Neural cell (in vitro differentiated cells): ENCODE results near the gene PLCB1. TPM values are rescaled to one million over a fixed set of nuclear protein-coding genes. Genes with fewer than 3 reads are reported as not detected.

Experiments
- H2AFZ ChIP-seq: fragments of 200-600, 300-800 bp; sonication (generic), shearing (Covaris generic); 2 replicates; pipeline ENCODE4 v1.6.0; 2014; ENCODE audit warnings: low read depth, mild to moderate bottlenecking, antibody characterized with exemption, low read length, moderate library complexity
- H3F3A ChIP-seq: fragments of 200-600 bp; shearing (Covaris generic); 2 replicates; pipeline ENCODE4 v1.6.1; 2016; ENCODE audit warnings: mild to moderate bottlenecking, moderate library complexity, mixed read lengths, antibody characterized with exemption, low read length; ENCODE audit not compliant: insufficient read depth, poor library complexity, severe bottlenecking
- H3K27ac ChIP-seq: fragments of 200-600, 300-800 bp; sonication (generic), shearing (Covaris generic); 2 replicates; pipeline ENCODE4 v1.5.1; 2014; ENCODE audit warnings: mild to moderate bottlenecking, low read length, moderate library complexity
- H3K27me3 ChIP-seq: fragments of 300-800, 200-600 bp; sonication (generic), shearing (Covaris generic); 2 replicates; pipeline ENCODE4 v1.6.0; 2014; ENCODE audit warnings: mild to moderate bottlenecking, low read depth, low read length, moderate library complexity; ENCODE audit not compliant: insufficient read depth
- H3K36me3 ChIP-seq: fragments of 300-800, 200-600 bp; sonication (generic), shearing (Covaris generic); 2 replicates; pipeline ENCODE4 v1.5.1; 2014; ENCODE audit warnings: mild to moderate bottlenecking, antibody characterized with exemption, low read length, moderate library complexity; ENCODE audit not compliant: insufficient read depth
- H3K4me2 ChIP-seq: fragments of 300-800, 200-600 bp; sonication (generic), shearing (Covaris generic); 2 replicates; pipeline ENCODE4 v1.6.0; 2014; ENCODE audit warnings: mild to moderate bottlenecking, low read length
- H3K4me3 ChIP-seq: fragments of 300-800, 200-600 bp; sonication (generic), shearing (Covaris generic); 2 replicates; pipeline ENCODE4 v1.5.1; 2014; ENCODE audit warnings: mild to moderate bottlenecking, low read length, moderate library complexity
- H3K79me2 ChIP-seq: fragments of 200-600 bp; shearing (Covaris generic); replicated peaks from 2 replicates; pipeline ENCODE4 v1.6.0; 2014; ENCODE audit warnings: mild to moderate bottlenecking, low read length, moderate library complexity; ENCODE audit not compliant: insufficient read depth
- H3K9ac ChIP-seq: fragments of 300-800, 200-600 bp; sonication (generic), shearing (Covaris generic); 2 replicates; pipeline ENCODE4 v1.6.1; 2016; ENCODE audit warnings: mild to moderate bottlenecking, low read length, mixed read lengths
- H3K9me2 ChIP-seq: fragments of 200-600 bp; shearing (Covaris generic); 2 replicates; pipeline ENCODE4 v1.6.1; 2016; ENCODE audit warnings: mild to moderate bottlenecking, low read length, mixed read lengths; ENCODE audit not compliant: insufficient read depth
- H3K9me3 ChIP-seq: fragments of 200-600, 300-800 bp; sonication (generic), shearing (Covaris generic); 2 replicates; pipeline ENCODE4 v1.6.1; 2016; ENCODE audit warnings: mild to moderate bottlenecking, mixed run types, low read length, moderate library complexity, mixed read lengths
- H4K20me1 ChIP-seq: fragments of 200-600 bp; shearing (Covaris generic); 2 replicates; pipeline ENCODE4 v1.6.1; 2016; ENCODE audit warnings: mild to moderate bottlenecking, mixed run types; ENCODE audit not compliant: insufficient read depth
- CTCF ChIP-seq: fragments of 450-650 bp; IDR thresholded peaks from 2 replicates; pipeline ENCODE4 v1.5.1; 2014; ENCODE audit warnings: antibody characterized with exemption, mild to moderate bottlenecking, moderate library complexity; ENCODE audit not compliant: poor library complexity, severe bottlenecking
- EP300 ChIP-seq: fragments of 450-650 bp; conservative IDR thresholded peaks from 2 replicates; pipeline ENCODE4 v1.6.1; 2014; ENCODE audit warnings: antibody characterized with exemption, mild to moderate bottlenecking, moderate library complexity; ENCODE audit not compliant: poor library complexity, severe bottlenecking
- EZH2 ChIP-seq: fragments of 200-600, 300-800 bp; shearing (Covaris generic), sonication (generic); IDR thresholded peaks from 2 replicates; pipeline ENCODE4 v1.6.1; 2014; ENCODE audit warnings: antibody characterized with exemption, low read length, borderline replicate concordance, mild to moderate bottlenecking; ENCODE audit not compliant: insufficient read depth, poor library complexity, severe bottlenecking
- MXI1 ChIP-seq: fragments of 450-650 bp; conservative IDR thresholded peaks from 2 replicates; pipeline ENCODE4 v1.6.1; 2014; ENCODE audit warnings: antibody characterized with exemption, mild to moderate bottlenecking; ENCODE audit not compliant: poor library complexity, severe bottlenecking
- POLR2AphosphoS5 ChIP-seq: IDR thresholded peaks from 2 replicates; pipeline ENCODE4 v1.6.1; 2012
- RAD21 ChIP-seq: fragments of 450-650 bp; conservative IDR thresholded peaks from 2 replicates; pipeline ENCODE4 v1.6.1; 2014; ENCODE audit warnings: antibody characterized with exemption, mild to moderate bottlenecking, moderate library complexity
- REST ChIP-seq: IDR thresholded peaks from 2 replicates; pipeline ENCODE4 v1.6.1; 2012; ENCODE audit warnings: borderline replicate concordance
- SMC3 ChIP-seq: fragments of 450-650 bp; conservative IDR thresholded peaks from 2 replicates; pipeline ENCODE4 v1.6.1; 2014; ENCODE audit warnings: antibody characterized with exemption, mild to moderate bottlenecking, moderate library complexity; ENCODE audit not compliant: poor library complexity
- TAF1 ChIP-seq: IDR thresholded peaks from 2 replicates; pipeline ENCODE4 v1.6.1; 2012; ENCODE audit warnings: low read depth
- polyA plus RNA-seq: library from polyadenylated mRNA; depleted of rRNA; stranded (reverse); fragments of >200 nt; gene quantifications from 2 replicates; pipeline ENCODE4 v1.2.3, GENCODE V29; 2014

The PLCB1 gene
- polyA plus RNA-seq, 1 donor from 2014 or later = 11.4 TPM

GRCh38 chr20:8413691-8414090, 281.6 kb downstream of the PLCB1 start:
- no peak for TF ChIP-seq SMC3
- no peak for TF ChIP-seq MXI1
- TF ChIP-seq EZH2 = no peak
- TF ChIP-seq CTCF = no peak
- TF ChIP-seq REST = no peak
- no peak for TF ChIP-seq RAD21
- no peak for TF ChIP-seq TAF1
- Histone ChIP-seq H3F3A (no peaks in the 10 kb centered on the region), H3K9ac (no peak overlapping the region), H3K4me3 (no peak overlapping the region), H3K4me2 (no peak overlapping the region), H3K9me2 (no peaks in the 10 kb centered on the region), H4K20me1 (no peaks in the 10 kb centered on the region), H3K9me3 (no peaks in the 10 kb centered on the region), H3K27me3 (no peaks in the 10 kb centered on the region), H2AFZ (no peak overlapping the region), H3K36me3 (no peaks in the 10 kb centered on the region), H3K27ac (no peak overlapping the region), H3K79me2 (no peaks in the 10 kb centered on the region)

- Histone ChIP-seq H4K20me1 (no peaks in the 10 kb centered on the region), H3K9ac (no peak overlapping the region), H3F3A (no peaks in the 10 kb centered on the region), H3K9me2 (no peaks in the 10 kb centered on the region), H2AFZ (no peak overlapping the region), H3K79me2 (no peaks in the 10 kb centered on the region), H3K4me3 (no peak overlapping the region), H3K36me3 (no peaks in the 10 kb centered on the region), H3K4me2 (no peak overlapping the region), H3K27me3 (no peaks in the 10 kb centered on the region), H3K9me3 (no peaks in the 10 kb centered on the region), H3K27ac (no peak overlapping the region)
- TF ChIP-seq EZH2 (no peak), POLR2AphosphoS5 (no peak), MXI1 (no peak), SMC3 (no peak), TAF1 (no peak), RAD21 (no peak), EP300 (no peak), REST (no peak), CTCF (no peak)
Observed at GRCh38 chr20:8414586-8415274, 282.7 kb downstream of the PLCB1 start.
